Nephron progenitor cell (in vitro differentiated cells): Measurements from ENCODE around the gene ZNF710.

ENCODE experiments used
- DNase-seq: peaks from one replicate; pipeline ENCODE4 v3.0.0; 2021
- H3K27ac Mint-ChIP-seq: 2 replicates; pipeline ENCODE4 v1.8.0; 2021; ENCODE audit warnings: mild to moderate bottlenecking, moderate library complexity, mixed read lengths
- H3K27me3 Mint-ChIP-seq: 2 replicates; pipeline ENCODE4 v1.8.0; 2021; ENCODE audit warnings: mild to moderate bottlenecking, low read depth, mixed read lengths; ENCODE audit not compliant: poor library complexity
- H3K36me3 Mint-ChIP-seq: 2 replicates; pipeline ENCODE4 v1.8.0; 2021; ENCODE audit warnings: low read depth, mixed read lengths
- H3K4me1 Mint-ChIP-seq: 2 replicates; pipeline ENCODE4 v1.8.0; 2021; ENCODE audit warnings: mixed read lengths
- H3K4me3 Mint-ChIP-seq: 2 replicates; pipeline ENCODE4 v1.8.0; 2021; ENCODE audit warnings: mild to moderate bottlenecking, moderate library complexity, mixed read lengths
- H3K9me3 Mint-ChIP-seq: 2 replicates; pipeline ENCODE4 v1.8.0; 2021; ENCODE audit warnings: mild to moderate bottlenecking, moderate library complexity, mixed read lengths
- TF ChIP-seq, protein P1 (sequence below): fragments of 200-600 bp; sonication (generic); IDR thresholded peaks from 2 replicates; pipeline ENCODE4 v1.5.0; 2021; ENCODE audit warnings: antibody characterized with exemption

Gene ZNF710

DNA sequence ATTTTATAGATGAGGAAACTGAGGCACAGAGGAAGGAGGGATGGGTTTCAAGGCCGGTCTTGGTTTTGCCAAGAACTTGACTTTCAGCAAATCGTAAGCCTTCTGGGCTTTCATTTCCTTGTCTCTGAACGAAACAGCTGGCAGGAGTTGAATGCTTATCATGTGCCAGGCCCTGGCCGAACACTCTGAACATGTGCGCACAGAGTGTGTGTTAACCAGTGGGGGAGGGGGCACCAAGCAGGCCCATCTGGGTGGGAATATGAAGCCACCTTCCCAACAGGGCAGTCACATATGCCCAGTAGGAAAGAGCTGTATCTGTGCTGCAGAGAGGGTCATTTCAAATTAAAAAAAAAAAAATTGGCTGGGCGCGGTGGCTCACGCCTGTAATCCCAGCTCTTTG lies 29.3 kb downstream of the ZNF710 start:
- Mint-ChIP-seq H3K36me3 (peaks cover 13% of the 10 kb centered on the region), H3K4me1 (peaks cover 38% of the 10 kb centered on the region), H3K4me3 (no peak overlapping the region), H3K27me3 (peaks cover 3% of the 10 kb centered on the region), H3K27ac (no peak overlapping the region), H3K9me3 (no peaks in the 10 kb centered on the region)
- TF ChIP-seq, protein P1, sequence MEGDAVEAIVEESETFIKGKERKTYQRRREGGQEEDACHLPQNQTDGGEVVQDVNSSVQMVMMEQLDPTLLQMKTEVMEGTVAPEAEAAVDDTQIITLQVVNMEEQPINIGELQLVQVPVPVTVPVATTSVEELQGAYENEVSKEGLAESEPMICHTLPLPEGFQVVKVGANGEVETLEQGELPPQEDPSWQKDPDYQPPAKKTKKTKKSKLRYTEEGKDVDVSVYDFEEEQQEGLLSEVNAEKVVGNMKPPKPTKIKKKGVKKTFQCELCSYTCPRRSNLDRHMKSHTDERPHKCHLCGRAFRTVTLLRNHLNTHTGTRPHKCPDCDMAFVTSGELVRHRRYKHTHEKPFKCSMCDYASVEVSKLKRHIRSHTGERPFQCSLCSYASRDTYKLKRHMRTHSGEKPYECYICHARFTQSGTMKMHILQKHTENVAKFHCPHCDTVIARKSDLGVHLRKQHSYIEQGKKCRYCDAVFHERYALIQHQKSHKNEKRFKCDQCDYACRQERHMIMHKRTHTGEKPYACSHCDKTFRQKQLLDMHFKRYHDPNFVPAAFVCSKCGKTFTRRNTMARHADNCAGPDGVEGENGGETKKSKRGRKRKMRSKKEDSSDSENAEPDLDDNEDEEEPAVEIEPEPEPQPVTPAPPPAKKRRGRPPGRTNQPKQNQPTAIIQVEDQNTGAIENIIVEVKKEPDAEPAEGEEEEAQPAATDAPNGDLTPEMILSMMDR: no peak
- DNase-seq: no peak

DNA sequence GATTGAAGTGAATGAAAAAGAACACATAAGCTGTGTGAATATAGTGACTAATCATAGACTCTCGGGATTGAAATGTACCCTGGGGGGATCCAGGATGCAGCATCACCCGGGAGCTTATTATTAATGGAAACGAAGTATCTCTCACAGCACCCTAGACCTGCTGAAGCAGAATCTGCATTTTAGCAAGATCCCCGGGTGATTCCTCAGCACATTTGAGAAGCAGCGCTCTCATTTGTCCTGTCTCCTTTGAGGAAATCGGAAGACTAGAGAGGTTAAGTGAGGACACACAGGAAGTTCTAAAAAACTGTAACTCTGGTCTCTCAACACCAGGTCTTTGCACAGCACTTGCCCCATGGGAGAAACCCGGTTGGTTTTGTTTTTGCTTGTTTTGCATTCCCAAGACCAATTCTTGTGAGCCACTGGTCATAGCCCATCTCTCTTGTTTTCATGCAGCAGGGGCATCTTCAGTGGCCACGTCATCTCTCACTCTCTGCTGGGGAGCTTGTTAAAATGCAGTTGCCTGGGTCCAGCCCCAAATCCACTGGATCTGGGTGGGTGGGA lies 30.2 kb downstream of the ZNF710 start:
- H3K4me3 Mint-ChIP-seq: no peak overlapping the region
- TF ChIP-seq, protein P1: no peak
- H3K9me3 Mint-ChIP-seq: no peaks in the 10 kb centered on the region
- no peak for DNase-seq
- H3K36me3 Mint-ChIP-seq: peaks cover 13% of the 10 kb centered on the region
- peaks cover 3% of the 10 kb centered on the region for H3K27me3 Mint-ChIP-seq
- H3K27ac Mint-ChIP-seq: peak overlapping the region; percentile 84
- peaks cover 47% of the 10 kb centered on the region for H3K4me1 Mint-ChIP-seq

DNA sequence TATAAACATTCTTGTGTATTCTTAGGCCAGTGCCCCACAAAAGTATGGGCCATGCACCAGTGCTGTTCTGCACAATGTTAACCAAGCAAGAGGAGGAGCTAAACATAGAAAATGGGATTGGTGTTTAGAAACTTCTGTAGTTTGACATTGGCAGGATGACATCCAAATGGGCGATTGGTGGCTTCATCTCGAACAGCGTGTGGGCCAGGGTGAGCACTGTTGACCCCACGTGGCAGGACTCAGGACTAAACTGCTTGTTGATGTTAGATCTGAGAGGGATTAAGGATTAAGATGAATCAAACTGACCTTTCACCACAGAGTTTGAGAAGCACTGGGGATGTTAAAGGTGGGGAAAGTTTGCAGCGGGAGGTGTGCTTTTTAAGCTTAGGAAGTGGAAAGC lies 31.9 kb downstream of the ZNF710 start:
- Mint-ChIP-seq H3K27ac (peak overlapping the region; percentile 11), H3K4me3 (no peak overlapping the region)
- TF ChIP-seq, protein P1: no peak

DNA sequence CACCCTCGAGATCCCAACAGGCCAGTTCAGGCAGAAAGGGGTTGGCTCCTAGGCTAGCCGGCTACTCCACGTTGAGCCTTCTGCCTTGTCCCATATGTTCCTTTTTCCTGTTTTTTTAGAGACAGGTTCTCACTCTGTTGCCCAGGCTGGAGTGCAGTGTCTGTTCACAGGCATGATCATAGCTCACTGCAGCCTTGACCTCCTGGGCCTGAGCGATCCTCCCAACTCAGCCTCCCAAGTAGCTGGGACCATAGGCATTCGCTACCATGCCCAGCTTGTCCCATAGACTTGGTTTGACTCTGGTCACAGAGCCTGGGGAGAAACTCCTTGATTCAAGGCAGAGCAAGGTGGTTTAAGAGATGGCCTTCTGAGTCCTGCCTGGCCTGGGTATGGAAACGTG lies 32.3 kb downstream of the ZNF710 start:
- H3K9me3 Mint-ChIP-seq: no peaks in the 10 kb centered on the region
- H3K27ac Mint-ChIP-seq: peak overlapping the region; percentile 11
- TF ChIP-seq, protein P1: no peak
- DNase-seq: no peak
- H3K27me3 Mint-ChIP-seq: peaks cover 3% of the 10 kb centered on the region
- H3K36me3 Mint-ChIP-seq: peaks cover 9% of the 10 kb centered on the region
- no peak overlapping the region for H3K4me3 Mint-ChIP-seq
- peaks cover 68% of the 10 kb centered on the region for H3K4me1 Mint-ChIP-seq

More for the DNA sequence above, 31.9 kb downstream of the ZNF710 start:
- Mint-ChIP-seq H3K4me1 (peaks cover 64% of the 10 kb centered on the region), H3K9me3 (no peaks in the 10 kb centered on the region), H3K27me3 (peaks cover 3% of the 10 kb centered on the region), H3K36me3 (peaks cover 13% of the 10 kb centered on the region)
- DNase-seq: no peak

DNA sequence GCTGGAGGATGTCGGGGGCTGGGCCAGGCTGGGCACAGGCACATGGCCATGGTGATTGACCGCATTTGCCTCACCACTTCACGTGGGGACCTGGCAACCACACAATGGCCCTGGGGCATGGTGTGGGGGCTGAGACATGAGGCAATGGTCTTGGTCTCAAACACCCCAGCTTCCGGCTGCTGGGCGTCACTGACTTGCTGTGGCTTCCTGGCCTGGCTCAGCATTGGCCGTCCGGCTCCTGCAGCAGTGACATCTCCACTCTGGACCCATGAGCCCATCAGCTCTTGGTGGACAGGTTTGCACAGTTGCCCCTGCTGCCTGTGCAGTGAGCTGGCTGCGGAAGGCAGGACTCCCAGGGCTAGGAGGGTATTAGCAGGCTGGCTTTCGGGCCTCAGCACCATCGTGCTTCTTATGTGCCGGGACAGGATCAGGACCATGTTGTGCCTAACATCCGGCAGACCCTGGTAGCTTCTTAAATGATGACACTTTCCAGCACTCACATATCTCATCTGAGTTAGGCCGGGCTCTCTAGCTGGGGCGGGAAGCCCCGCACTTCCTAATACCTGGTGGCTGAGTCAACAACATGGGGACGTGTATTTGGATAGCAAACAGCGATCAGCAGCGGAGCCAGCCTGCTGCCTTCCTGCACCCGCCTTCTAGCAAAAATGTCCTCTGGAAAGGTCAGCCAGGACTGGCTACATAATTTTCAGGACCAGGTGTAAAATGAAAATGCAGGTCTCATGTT lies 34.1 kb downstream of the ZNF710 start:
- H3K9me3 Mint-ChIP-seq: no peaks in the 10 kb centered on the region
- H3K4me1 Mint-ChIP-seq: peaks cover 82% of the 10 kb centered on the region
- no peak overlapping the region for H3K4me3 Mint-ChIP-seq
- TF ChIP-seq, protein P1: no peak
- peak overlapping the region; percentile 45 for H3K27ac Mint-ChIP-seq
- H3K36me3 Mint-ChIP-seq: no peaks in the 10 kb centered on the region
- H3K27me3 Mint-ChIP-seq: peaks cover 3% of the 10 kb centered on the region
- DNase-seq: no peak

DNA sequence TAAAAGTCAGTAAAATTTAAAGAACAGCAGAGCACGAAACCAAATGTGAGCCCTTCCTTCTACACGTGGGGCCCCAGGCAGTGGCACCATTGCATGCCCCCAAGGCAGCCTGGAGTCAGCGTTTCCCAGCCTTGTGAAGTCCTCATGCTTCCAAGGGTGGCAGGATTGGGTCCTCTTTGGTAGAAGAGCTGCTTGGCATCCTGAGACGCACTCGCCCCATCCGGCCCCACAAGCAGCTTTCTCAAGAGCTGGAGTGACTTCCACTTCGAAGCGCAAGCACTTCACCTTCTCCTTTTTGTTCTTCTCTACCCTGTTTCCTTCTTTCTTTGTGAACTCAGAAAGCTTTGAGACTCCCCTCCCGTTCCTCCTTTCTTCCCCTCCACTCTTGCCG lies 34.7 kb downstream of the ZNF710 start:
- Mint-ChIP-seq H3K4me3 (no peak overlapping the region), H3K9me3 (no peaks in the 10 kb centered on the region), H3K27me3 (peaks cover 3% of the 10 kb centered on the region), H3K4me1 (peaks cover 87% of the 10 kb centered on the region), H3K27ac (peak overlapping the region; percentile 80), H3K36me3 (no peaks in the 10 kb centered on the region)
- TF ChIP-seq, protein P1: no peak
- no peak for DNase-seq
